Measurements from ENCODE around the gene EIF4E2. TPM values are rescaled to one million over a fixed set of nuclear protein-coding genes. Genes with fewer than 3 reads are reported as not detected.

EIF4E2 gene
- total RNA-seq, 1 donor from 2014 or later, result 17.9 TPM

- intact Hi-C loops (cut with DNase I), result no loop called here
- H3K9me3 ChIP-seq, result no peaks in the 10 kb centered on the region
- DNase-seq (ENCODE audit: extremely low spot score in 2 of 2), result no peak
- peaks cover 17% of the 10 kb centered on the region for H3K27me3 ChIP-seq
- no peak overlapping the region for H3K4me3 ChIP-seq
- H3K27ac ChIP-seq, result no peak overlapping the region
- H3K36me3 ChIP-seq, result no peaks in the 10 kb centered on the region
- peaks cover 21% of the 10 kb centered on the region for H3K4me1 ChIP-seq
- TF ChIP-seq POLR2A (IDR thresholded peaks at IDR 0.05), result no peak
- TF ChIP-seq CTCF (IDR thresholded peaks at IDR 0.05), result no peak
- TF ChIP-seq POLR2AphosphoS5 (IDR thresholded peaks at IDR 0.05; ENCODE audit: insufficient read depth in 1 of 2, low read depth in 1 of 2), result no peak
These were observed 25.7 kb upstream of the EIF4E2 start for GRCh38 chr2:232524771-232525170.

DNA sequence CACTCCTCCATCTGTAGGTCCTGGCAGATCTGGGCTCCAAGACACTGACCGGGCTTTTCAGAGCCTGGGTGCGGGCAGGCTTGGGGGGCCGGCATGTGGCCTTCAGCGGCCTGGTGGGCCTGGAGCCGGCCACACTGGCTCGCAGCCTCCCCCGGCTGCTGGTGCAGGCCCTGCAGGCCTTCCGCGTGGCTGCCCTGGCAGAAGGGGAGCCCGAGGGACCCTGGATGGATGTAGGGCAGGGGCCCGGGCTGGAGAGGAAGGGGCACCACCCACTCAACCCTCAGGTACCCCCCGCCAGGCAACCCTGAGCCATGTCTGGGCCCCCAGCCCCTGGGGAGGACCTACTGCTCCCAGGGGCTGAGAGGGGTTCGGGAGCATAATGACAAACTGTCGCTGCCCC is 25.3 kb upstream of the EIF4E2 start:
- Histone ChIP-seq H3K4me3 (no peak overlapping the region), H3K27me3 (peaks cover 17% of the 10 kb centered on the region), H3K9me3 (no peaks in the 10 kb centered on the region), H3K36me3 (no peaks in the 10 kb centered on the region), H3K4me1 (peaks cover 21% of the 10 kb centered on the region), H3K27ac (no peak overlapping the region)
- DNase-seq (ENCODE audit: extremely low spot score in 2 of 2), result no peak
- TF ChIP-seq CTCF (IDR thresholded peaks at IDR 0.05), result no peak
- TF ChIP-seq POLR2AphosphoS5 (IDR thresholded peaks at IDR 0.05; ENCODE audit: insufficient read depth in 1 of 2, low read depth in 1 of 2), result no peak
- no peak for TF ChIP-seq POLR2A (IDR thresholded peaks at IDR 0.05)
- intact Hi-C loops (cut with DNase I), result no loop called here

- no peak for TF ChIP-seq POLR2AphosphoS5 (IDR thresholded peaks at IDR 0.05; ENCODE audit: insufficient read depth in 1 of 2, low read depth in 1 of 2)
- TF ChIP-seq CTCF (IDR thresholded peaks at IDR 0.05), result no peak
- no peak for TF ChIP-seq POLR2A (IDR thresholded peaks at IDR 0.05)
- Histone ChIP-seq H3K27me3 (peaks cover 17% of the 10 kb centered on the region), H3K27ac (no peak within 1 kb of the TSS), H3K4me1 (peaks cover 21% of the 10 kb centered on the region), H3K9me3 (no peaks in the 10 kb centered on the region), H3K36me3 (no peaks in the 10 kb centered on the region), H3K4me3 (no peak within 1 kb of the TSS)
- intact Hi-C loops (cut with DNase I), result no loop called here
- no peak for DNase-seq (ENCODE audit: extremely low spot score in 2 of 2)
These were observed 24.6 kb upstream of the EIF4E2 start, which contains the start of gene CHRND for GRCh38 chr2:232525791-232526371. Gene CHRND (plus strand): TSS chr2:232526160. CDS start chr2:232526216, 56 bp downstream.

DNA sequence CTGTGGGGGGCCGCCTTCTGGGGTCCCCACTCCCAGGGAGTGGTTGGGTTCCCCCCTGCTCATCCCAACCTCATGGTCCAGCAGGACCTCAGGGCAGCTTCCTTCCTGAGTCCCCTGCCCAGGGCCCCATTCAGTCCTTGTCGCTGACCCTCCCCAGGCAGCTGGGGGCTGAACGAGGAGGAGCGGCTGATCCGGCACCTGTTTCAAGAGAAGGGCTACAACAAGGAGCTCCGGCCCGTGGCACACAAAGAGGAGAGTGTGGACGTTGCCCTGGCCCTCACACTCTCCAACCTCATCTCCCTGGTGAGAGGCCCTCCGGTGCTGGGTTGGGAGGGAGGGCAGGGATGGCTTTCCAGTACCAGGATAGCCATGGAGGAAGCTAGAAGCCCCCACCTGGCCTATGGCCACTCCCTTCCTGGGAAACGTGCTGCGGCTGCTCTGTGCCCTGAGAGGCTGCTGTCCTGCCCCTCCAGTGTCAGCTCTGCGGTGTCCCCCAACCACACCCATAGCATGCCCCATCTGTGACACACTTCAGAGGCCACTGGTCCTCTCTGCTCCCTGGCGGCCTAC is 24.0 kb upstream of the EIF4E2 start:
- peaks cover 21% of the 10 kb centered on the region for H3K4me1 ChIP-seq
- peaks cover 17% of the 10 kb centered on the region for H3K27me3 ChIP-seq
- no peak overlapping the region for H3K4me3 ChIP-seq
- no peak for DNase-seq (ENCODE audit: extremely low spot score in 2 of 2)
- no peaks in the 10 kb centered on the region for H3K9me3 ChIP-seq
- TF ChIP-seq POLR2AphosphoS5 (IDR thresholded peaks at IDR 0.05; ENCODE audit: insufficient read depth in 1 of 2, low read depth in 1 of 2), result no peak
- TF ChIP-seq POLR2A (IDR thresholded peaks at IDR 0.05), result no peak
- TF ChIP-seq CTCF (IDR thresholded peaks at IDR 0.05), result no peak
- intact Hi-C loops (cut with DNase I), result no loop called here
- no peaks in the 10 kb centered on the region for H3K36me3 ChIP-seq
- H3K27ac ChIP-seq, result no peak overlapping the region

DNA sequence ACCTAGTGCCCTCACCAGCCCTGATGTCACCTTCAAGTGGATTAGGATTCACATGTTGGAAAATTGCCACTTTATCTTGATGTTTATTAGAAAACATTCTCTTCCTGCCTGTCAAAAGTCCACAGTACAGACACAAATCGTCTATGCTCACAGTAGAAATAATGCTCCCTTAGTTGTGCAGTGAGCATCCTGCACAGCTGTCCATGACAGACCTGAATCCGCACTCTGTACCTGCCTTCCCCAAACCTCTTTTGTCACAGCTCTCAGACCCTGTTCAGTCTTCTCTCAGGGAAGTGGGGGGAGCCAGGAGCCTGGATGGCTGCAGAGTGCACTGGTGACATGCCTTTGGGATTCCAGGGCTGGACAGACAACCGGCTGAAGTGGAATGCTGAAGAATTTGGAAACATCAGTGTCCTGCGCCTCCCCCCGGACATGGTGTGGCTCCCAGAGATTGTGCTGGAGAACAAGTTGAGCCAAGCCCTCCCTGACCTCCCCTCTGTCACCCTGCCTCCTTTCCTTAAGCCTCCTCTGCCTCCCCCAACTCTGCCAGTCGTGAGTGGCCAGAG is 22.5 kb upstream of the EIF4E2 start:
- intact Hi-C loops (cut with DNase I), result no loop called here
- no peaks in the 10 kb centered on the region for H3K9me3 ChIP-seq
- no peak for TF ChIP-seq CTCF (IDR thresholded peaks at IDR 0.05)
- no peak for TF ChIP-seq POLR2AphosphoS5 (IDR thresholded peaks at IDR 0.05; ENCODE audit: insufficient read depth in 1 of 2, low read depth in 1 of 2)
- H3K4me1 ChIP-seq, result peaks cover 13% of the 10 kb centered on the region
- DNase-seq (ENCODE audit: extremely low spot score in 2 of 2), result no peak
- H3K4me3 ChIP-seq, result no peak overlapping the region
- H3K36me3 ChIP-seq, result no peaks in the 10 kb centered on the region
- H3K27me3 ChIP-seq, result peaks cover 13% of the 10 kb centered on the region
- no peak overlapping the region for H3K27ac ChIP-seq

Data from vagina (tissue), 2 donors.